ENCODE data around the gene TCN1.
A peak's percentile ranks its signal among the peaks of the same experiment; 100 is the strongest.
"Not testable (repeated sequence)": the region's sequence is repeated elsewhere in the genome, so short reads cannot be mapped to it uniquely, and the experiment has no call there.

Gene TCN1

GRCh38 chr11:59866397-59866796 is at the start of gene TCN1:
Gene TCN1 (minus strand): TSS chr11:59866487. CDS start chr11:59866470, 17 bp downstream.
- peak; percentile 47 for DNase-seq

GRCh38 chr11:59903569-59903968 is 37.3 kb upstream of the TCN1 start:
- not testable (repeated sequence) for DNase-seq

DNA sequence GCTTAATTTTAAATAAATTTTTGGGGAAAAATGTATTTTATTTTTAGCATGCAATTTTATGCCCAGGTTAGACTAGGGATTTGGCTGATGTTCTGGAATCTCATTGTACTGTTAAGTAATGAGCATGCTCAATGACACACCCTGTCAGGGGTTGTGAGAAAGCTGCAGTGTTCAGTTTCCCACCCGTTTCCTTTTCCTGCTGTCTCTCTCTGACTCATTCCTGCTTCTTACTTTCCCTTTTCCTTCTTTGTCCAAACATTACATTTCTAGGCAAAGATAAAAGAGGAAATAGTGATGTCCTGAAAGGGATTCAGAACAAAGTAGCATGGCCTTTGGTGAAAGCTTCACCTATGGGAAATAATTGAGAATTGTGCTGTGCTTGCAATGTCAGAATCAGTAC is 35.0 kb upstream of the TCN1 start:
- no peak for DNase-seq

GRCh38 chr11:59900366-59901126 is 34.3 kb upstream of the TCN1 start:
- DNase-seq, result no peak

- DNase-seq, result no peak
These were observed 33.2 kb upstream of the TCN1 start for GRCh38 chr11:59899532-59899931.

DNA sequence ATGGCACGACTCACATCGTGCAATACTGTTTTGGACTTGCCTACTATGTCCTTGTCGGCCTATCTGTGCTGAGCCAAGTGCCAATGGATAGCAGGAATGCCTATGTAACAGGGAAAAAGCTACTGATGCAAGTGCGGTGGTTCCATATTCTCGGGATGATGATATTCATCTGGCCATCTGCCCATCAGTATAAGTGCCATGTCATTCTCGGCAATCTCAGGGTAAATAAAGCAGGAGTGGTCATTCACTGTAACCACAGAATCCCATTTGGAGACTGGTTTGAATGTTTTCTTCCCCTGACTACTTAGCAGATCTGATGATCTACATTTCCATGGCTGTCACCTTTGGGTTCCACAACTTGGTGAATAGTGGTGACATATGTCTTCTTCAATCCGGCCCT is 32.4 kb upstream of the TCN1 start:
- DNase-seq, result no peak

- no peak for DNase-seq
These were observed 31.8 kb upstream of the TCN1 start for GRCh38 chr11:59898046-59898445.

DNA sequence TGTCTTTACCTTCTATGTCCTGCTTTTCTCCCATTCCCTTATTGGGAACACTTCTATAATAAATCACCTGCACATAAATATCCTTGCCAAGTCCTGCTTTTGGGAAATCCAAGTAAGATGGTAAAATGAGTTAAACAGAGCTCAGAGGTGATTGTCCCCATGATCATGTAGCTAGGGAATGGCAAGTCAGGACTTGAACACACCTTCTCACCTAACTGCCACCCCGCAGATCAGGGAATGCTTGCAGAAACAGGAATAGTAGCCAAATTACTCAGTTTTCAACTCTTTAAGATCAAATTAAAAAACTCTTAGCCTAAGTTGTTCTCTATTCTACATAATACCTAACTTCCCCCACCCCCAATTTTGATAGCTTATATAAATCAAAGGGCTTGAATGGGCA is 28.3 kb upstream of the TCN1 start:
- DNase-seq, result no peak

- no peak for DNase-seq
These were observed 25.5 kb upstream of the TCN1 start for GRCh38 chr11:59891781-59892181.

GRCh38 chr11:59887156-59887555 is 20.9 kb upstream of the TCN1 start:
- DNase-seq, result not testable (repeated sequence)

GRCh38 chr11:59883597-59883996 is 17.3 kb upstream of the TCN1 start:
- DNase-seq, result no peak

- DNase-seq, result no peak
These were observed 13.3 kb upstream of the TCN1 start for GRCh38 chr11:59879567-59879966.

GRCh38 chr11:59878575-59878974 is 12.3 kb upstream of the TCN1 start, which contains the start of gene OOSP3:
Gene OOSP3 (plus strand): TSS chr11:59878782. CDS start chr11:59878809, 27 bp downstream.
- DNase-seq, result no peak

GRCh38 chr11:59877784-59878183 is 11.5 kb upstream of the TCN1 start:
- no peak for DNase-seq

GRCh38 chr11:59877325-59877724 is 11.0 kb upstream of the TCN1 start:
- no peak for DNase-seq

GRCh38 chr11:59875856-59876519 is 9.7 kb upstream of the TCN1 start:
- DNase-seq, result no peak

- DNase-seq, result no peak
These were observed 5.8 kb upstream of the TCN1 start for GRCh38 chr11:59872076-59872475.

DNA sequence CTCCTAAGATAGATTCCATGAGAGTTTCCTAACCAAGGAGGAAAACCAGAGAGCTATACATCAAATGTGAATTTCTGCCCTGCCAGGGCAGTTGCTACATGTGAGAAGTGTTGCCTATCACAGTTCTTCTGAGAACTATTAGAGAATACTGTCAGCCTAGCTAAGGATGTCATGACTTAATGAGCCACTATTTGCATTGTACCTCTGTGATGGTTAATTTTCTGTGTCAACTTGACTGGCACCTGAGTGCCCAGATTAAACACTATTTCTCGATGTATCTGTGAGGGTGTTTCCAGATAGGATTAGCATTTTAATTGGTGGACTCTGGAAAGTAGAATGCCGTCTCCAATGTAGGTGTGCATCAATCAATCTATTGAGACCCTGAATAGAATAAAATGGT is 1.7 kb upstream of the TCN1 start:
- DNase-seq, result no peak

- DNase-seq, result no peak
These were observed 549 bp upstream of the TCN1 start for GRCh38 chr11:59866836-59867235.

DNA sequence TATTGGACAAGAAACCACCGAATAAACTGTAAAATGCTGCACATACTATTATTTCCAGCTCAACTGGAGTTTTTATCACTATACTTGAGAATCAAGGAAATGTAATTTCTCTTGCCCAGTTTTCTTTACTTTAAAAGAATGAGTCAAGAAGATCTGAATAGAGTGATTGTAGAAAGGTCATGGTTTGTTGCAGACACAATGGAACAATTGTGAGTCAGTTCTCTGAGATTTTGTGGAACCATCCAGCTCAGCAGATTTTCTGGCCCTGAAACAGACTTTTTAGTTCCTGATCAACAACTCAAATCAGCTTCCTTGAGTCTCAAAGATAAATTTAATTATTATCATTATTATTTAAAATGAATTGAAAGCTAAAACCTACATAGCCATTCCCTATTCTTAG is 1.3 kb downstream of the TCN1 start:
- no peak for DNase-seq

DNA sequence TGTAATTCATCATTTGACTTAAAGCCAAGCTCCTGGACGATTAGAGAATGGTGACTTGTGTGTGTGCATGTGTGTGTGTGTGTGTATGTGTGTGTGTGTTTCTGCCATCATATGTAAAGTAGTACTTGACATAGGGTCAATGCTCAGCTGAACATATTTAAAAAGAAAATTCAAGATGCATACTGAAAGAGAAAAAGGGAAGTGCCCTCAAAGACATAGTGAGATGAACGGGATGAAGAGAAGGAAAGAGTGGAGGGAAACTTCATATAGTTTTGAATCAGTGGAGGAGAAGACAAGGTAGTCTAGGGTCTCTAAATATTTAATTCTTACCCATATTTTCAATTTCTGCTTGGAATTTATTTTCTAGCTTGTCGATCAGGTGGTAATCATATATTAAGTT is 4.0 kb downstream of the TCN1 start:
- DNase-seq, result no peak

DNA sequence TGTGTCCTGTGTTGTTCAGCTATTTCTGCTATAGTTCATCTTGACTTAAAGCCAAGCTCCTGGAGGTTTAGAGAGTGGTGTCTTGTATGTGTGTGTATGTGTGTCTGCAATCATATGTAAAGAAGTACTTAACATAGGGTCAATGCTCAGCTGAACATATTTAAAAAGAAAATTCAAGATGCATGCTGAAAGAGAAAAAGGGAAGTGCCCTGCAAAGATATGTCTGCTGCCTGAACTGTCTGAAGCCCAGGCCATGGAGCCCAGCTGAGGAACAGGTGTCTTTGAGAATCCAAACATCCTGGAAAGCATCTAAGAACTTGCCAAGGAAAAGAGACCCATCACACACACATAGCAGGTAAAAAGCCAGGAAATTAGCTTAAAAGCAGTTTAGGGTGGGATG is 6.6 kb downstream of the TCN1 start:
- DNase-seq, result no peak

GRCh38 chr11:59857439-59858434 is 8.6 kb downstream of the TCN1 start:
- DNase-seq, result peak; percentile 82
